GM21423 (cell line): ENCODE data around the gene HSFY2.
"Not testable (repeated sequence)": the region's sequence is repeated elsewhere in the genome, so short reads cannot be mapped to it uniquely, and the experiment has no call there.

Experiments used
- ATAC-seq: cut with Tn5 transposase; IDR thresholded peaks from one replicate; pipeline ENCODE4 v1.9.1; 2021; ENCODE audit warnings: mild to moderate bottlenecking, moderate library complexity; ENCODE audit not compliant: unreplicated experiment

The HSFY2 gene, protein sequence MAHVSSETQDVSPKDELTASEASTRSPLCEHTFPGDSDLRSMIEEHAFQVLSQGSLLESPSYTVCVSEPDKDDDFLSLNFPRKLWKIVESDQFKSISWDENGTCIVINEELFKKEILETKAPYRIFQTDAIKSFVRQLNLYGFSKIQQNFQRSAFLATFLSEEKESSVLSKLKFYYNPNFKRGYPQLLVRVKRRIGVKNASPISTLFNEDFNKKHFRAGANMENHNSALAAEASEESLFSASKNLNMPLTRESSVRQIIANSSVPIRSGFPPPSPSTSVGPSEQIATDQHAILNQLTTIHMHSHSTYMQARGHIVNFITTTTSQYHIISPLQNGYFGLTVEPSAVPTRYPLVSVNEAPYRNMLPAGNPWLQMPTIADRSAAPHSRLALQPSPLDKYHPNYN

DNA sequence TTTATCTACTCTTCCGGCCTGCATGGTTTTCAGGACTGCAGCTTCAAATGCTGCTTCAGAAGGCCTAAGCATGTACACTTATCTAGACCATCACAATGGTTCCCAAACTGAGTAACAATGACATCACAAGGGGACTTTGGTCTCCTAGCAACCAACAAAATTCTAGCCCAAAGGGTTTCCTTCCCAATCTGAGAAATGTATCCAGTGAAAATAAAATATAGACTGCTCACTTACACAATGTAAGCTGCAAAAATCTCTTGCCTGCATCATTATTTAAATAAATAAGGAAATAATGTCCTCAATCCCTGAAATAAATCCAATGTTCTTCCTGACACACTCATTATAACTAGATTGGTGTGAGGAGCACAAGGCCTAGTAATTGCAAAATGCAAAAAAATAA, at the start of gene HSFY2:
Gene HSFY2 (minus strand): TSS at position 101 of the 400 bp plus-strand sequence. CDS start 117 bp downstream, outside the sequence.
- ATAC-seq: not testable (repeated sequence)

DNA sequence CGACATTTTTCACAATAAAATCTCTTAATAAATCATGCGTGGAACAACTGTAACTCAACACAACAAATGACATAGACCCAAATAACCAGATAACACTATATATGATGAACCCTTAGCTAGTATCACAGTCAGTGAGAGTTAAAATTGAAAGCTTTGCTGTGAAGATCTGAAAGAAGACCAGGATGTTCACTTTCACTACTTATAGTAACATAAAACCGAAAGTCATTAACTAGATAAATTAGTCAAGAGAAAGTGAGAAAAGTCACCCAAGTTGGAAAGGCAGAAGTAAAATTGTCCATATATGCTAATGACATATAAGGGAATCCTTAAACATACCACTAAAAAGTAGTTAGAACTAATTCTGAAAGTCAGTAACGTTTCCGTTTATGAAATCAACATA, 42.2 kb upstream of the HSFY2 start:
- ATAC-seq: not testable (repeated sequence)

DNA sequence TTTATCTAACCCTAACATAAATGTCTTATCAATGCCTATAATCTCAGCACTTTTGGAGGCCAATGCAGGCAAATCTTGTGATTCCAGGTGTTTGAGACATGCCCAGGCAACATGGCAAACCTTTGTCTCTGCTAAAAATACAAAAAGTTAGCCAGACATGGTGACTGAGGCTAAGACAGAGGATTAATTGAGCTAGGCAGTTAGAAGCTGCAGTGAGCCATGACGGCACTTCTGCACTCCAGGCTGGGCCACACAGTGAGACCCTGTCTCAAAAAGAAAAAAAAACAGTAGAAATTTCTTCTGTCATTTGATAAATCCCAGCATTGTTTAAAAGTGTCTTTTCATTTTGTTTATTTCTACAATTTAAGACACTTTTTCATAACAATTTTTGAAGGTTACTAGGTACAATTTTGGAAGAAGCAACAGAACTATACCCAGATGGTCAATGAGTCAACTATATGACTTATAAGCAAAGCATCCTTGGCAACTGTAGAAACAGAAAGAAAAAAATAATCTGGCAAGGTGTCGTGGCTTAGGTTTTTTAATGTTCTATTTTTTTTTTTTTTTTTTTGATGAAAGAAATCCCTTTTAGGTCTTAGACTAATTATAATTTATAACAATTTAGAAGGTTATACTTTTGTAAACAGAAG, 15.3 kb upstream of the HSFY2 start:
- not testable (repeated sequence) for ATAC-seq

- ATAC-seq: not testable (repeated sequence)
Measured at GRCh38 chrY:18754077-18754476, 19.5 kb downstream of the HSFY2 start.

GRCh38 chrY:18753133-18753815, 20.3 kb downstream of the HSFY2 start:
- not testable (repeated sequence) for ATAC-seq

DNA sequence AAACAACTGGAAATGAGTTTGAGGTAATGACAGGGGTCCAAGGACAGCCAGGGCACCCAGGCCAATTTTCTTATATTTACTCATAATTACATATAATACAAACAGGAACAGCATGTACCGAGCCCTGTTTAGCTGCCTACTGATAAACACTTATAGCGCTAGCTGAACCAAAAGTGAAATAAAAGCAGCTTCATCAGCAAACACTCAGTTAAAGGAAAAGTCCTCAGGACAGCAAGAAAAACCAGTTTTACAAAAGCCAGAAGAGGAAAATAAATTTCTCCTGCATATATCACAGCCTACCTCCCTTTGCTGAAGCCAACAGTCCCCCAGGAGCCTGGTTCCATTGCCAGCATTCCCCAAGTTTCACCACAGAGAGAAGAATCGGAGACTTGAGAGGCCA, 49.8 kb downstream of the HSFY2 start:
- ATAC-seq: not testable (repeated sequence)
